ENCODE data around the gene KSR1.
A peak's percentile ranks its signal among the peaks of the same experiment; 100 is the strongest.

GRCh38 chr17:27455914-27456680, at the start of gene KSR1:
- peak; percentile 88 for TF ChIP-seq CTCF (IDR thresholded peaks at IDR 0.05; ENCODE audit: poor library complexity, severe bottlenecking)
- TF ChIP-seq REST (IDR thresholded peaks at IDR 0.05; ENCODE audit: borderline replicate concordance): no peak
- no peak for TF ChIP-seq EZH2 (IDR thresholded peaks at IDR 0.05; ENCODE audit: borderline replicate concordance, insufficient read depth, low read length, poor library complexity, severe bottlenecking)
- peak; percentile 59 for TF ChIP-seq TAF1 (IDR thresholded peaks at IDR 0.05; ENCODE audit: low read depth)
- peak; percentile 70 for TF ChIP-seq MXI1 (conservative IDR thresholded peaks at IDR 0.05; ENCODE audit: poor library complexity, severe bottlenecking)
- TF ChIP-seq POLR2AphosphoS5 (IDR thresholded peaks at IDR 0.05): peak; percentile 32
- TF ChIP-seq RAD21 (conservative IDR thresholded peaks at IDR 0.05): peak; percentile 66
